ENCODE results near the gene ARHGEF4.

ARHGEF4 gene

GRCh38 chr2:130827502-130828251 is 9.0 kb upstream of the ARHGEF4 start:
- DNase-seq (ENCODE audit: low read depth) = no peak
- no peak for TF ChIP-seq CTCF (IDR thresholded peaks at IDR 0.05; ENCODE audit: insufficient read depth, low read depth, low read length, missing control alignments)
- no peak overlapping the region for H3K4me3 ChIP-seq (ENCODE audit: low read depth, low read length)

GRCh38 chr2:130828461-130828860 is 8.3 kb upstream of the ARHGEF4 start:
- TF ChIP-seq CTCF (IDR thresholded peaks at IDR 0.05; ENCODE audit: insufficient read depth, low read depth, low read length, missing control alignments) = no peak
- DNase-seq (ENCODE audit: low read depth) = no peak
- H3K4me3 ChIP-seq (ENCODE audit: low read depth, low read length) = no peak overlapping the region

GRCh38 chr2:130829015-130829414 is 7.7 kb upstream of the ARHGEF4 start:
- no peak for DNase-seq (ENCODE audit: low read depth)
- no peak for TF ChIP-seq CTCF (IDR thresholded peaks at IDR 0.05; ENCODE audit: insufficient read depth, low read depth, low read length, missing control alignments)
- H3K4me3 ChIP-seq (ENCODE audit: low read depth, low read length) = no peak overlapping the region

GRCh38 chr2:130830538-130830937 is 6.2 kb upstream of the ARHGEF4 start:
- no peak for DNase-seq (ENCODE audit: low read depth)
- H3K4me3 ChIP-seq (ENCODE audit: low read depth, low read length) = no peak overlapping the region
- no peak for TF ChIP-seq CTCF (IDR thresholded peaks at IDR 0.05; ENCODE audit: insufficient read depth, low read depth, low read length, missing control alignments)

GRCh38 chr2:130831356-130831755 is 5.4 kb upstream of the ARHGEF4 start:
- TF ChIP-seq CTCF (IDR thresholded peaks at IDR 0.05; ENCODE audit: insufficient read depth, low read depth, low read length, missing control alignments) = no peak

GRCh38 chr2:130832296-130832940 is 4.3 kb upstream of the ARHGEF4 start:
- TF ChIP-seq CTCF (IDR thresholded peaks at IDR 0.05; ENCODE audit: insufficient read depth, low read depth, low read length, missing control alignments) = no peak
- DNase-seq (ENCODE audit: low read depth) = no peak
- H3K4me3 ChIP-seq (ENCODE audit: low read depth, low read length) = no peak overlapping the region

More at GRCh38 chr2:130831356-130831755, 5.4 kb upstream of the ARHGEF4 start:
- no peak overlapping the region for H3K4me3 ChIP-seq (ENCODE audit: low read depth, low read length)
- no peak for DNase-seq (ENCODE audit: low read depth)
